BE2C (cell line): ENCODE measurements around the gene CASTOR2. TPM values are rescaled to one million over a fixed set of nuclear protein-coding genes. Genes with fewer than 3 reads are reported as not detected.
"Not testable (repeated sequence)": the region's sequence is repeated elsewhere in the genome, so short reads cannot be mapped to it uniquely, and the experiment has no call there.

Source experiments
- DNase-seq: peaks from one replicate; pipeline ENCODE4 v3.0.0-alpha.2; 2020
- H3K27me3 ChIP-seq: fragments of 250-450 bp; sonication (Bioruptor Pico); 2 replicates; pipeline ENCODE4 v1.5.1; 2020; ENCODE audit warnings: mild to moderate bottlenecking
- H3K36me3 ChIP-seq: fragments of 250-450 bp; sonication (Bioruptor Pico); 2 replicates; pipeline ENCODE4 v1.5.1; 2020; ENCODE audit warnings: mild to moderate bottlenecking
- H3K4me1 ChIP-seq: fragments of 250-450 bp; sonication (Bioruptor Pico); 2 replicates; pipeline ENCODE4 v1.5.1; 2020
- H3K4me3 ChIP-seq: 2 replicates; pipeline ENCODE4 v1.5.1; 2011; ENCODE audit warnings: low read depth, low read length
- H3K9me3 ChIP-seq: fragments of 250-450 bp; sonication (Bioruptor Pico); 2 replicates; pipeline ENCODE4 v1.5.1; 2020
- polyA plus RNA-seq: library from polyadenylated mRNA; unstranded; fragments of >200 nt; gene quantifications from one replicate; pipeline ENCODE4 v1.2.1, GENCODE V29; 2012; ENCODE audit warnings: low read depth, missing spikeins; ENCODE audit not compliant: insufficient read length, insufficient read depth

CASTOR2 gene
- polyA plus RNA-seq, result not detected

DNA sequence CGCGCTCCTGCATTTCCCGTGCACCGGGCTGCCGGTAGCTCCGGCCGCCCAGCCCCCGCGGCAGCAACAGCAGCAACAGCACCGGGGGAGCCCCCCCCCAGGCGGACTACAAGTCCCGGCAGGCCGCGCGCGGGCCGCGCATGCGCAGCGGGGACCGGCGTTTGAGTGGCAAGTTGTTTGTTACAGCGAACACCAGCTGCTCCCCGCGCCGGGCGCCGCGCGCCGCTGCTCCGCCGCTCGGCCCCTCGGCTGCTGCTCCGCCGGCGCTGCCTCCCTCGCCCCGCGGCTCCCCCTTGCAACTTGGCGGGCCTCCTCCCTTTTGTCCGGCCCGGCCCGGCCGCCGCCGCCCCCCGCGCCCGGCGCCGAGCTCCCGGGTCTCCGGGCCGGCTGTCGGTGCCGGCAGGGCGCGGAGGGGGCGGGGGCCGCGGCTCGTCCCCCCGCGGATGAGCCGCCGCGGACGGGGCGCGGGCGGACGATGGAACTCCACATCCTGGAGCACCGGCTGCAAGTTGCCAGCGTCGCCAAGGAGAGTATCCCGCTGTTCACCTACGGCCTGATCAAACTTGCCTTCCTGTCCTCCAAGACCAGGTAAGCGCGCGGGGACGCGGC, at the start of gene CASTOR2:
TSS of gene CASTOR2 (plus strand) at position 195 of the 609 bp plus-strand sequence. CDS start at position 476, 281 bp downstream.
- H3K4me3 ChIP-seq, result 0 out of 2 replicates have a peak within 1 kb of the TSS, but pooled peaks have one; percentile 28
- DNase-seq, result peak; percentile 60
- H3K4me1 ChIP-seq, H3K36me3 ChIP-seq, H3K9me3 ChIP-seq, H3K27me3 ChIP-seq: not testable (repeated sequence)

- DNase-seq, H3K36me3 ChIP-seq, H3K27me3 ChIP-seq, H3K4me1 ChIP-seq, H3K4me3 ChIP-seq, H3K9me3 ChIP-seq: not testable (repeated sequence)
These were observed 42.1 kb upstream of the CASTOR2 start for GRCh38 chr7:74922321-74922890.

- not testable (repeated sequence) for H3K27me3 ChIP-seq, DNase-seq, H3K9me3 ChIP-seq, H3K4me1 ChIP-seq, H3K4me3 ChIP-seq, H3K36me3 ChIP-seq
These were observed 40.9 kb upstream of the CASTOR2 start for GRCh38 chr7:74923644-74924043.

DNA sequence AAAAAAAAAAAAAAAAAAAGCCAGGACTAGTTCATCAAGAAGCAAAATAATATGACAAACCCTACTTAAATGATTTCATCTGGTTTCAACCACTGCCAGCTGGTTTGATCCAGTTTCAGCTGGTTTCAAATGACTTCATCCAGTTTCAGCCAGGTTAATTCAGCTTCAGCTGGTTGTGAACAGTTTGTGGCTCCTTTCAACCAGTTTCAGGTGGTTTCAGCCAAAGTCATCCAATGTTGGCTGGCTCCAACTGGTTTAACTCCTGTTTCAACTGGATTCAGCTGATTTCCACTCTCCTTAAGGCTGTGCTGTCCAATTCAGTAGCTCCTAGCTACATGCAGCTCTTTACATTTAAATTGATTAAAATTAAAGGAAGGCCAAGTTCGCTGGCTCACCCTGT, 37.5 kb upstream of the CASTOR2 start:
- not testable (repeated sequence) for DNase-seq, H3K4me1 ChIP-seq, H3K4me3 ChIP-seq, H3K9me3 ChIP-seq, H3K27me3 ChIP-seq, H3K36me3 ChIP-seq

GRCh38 chr7:74931563-74932328, 32.8 kb upstream of the CASTOR2 start:
- not testable (repeated sequence) for DNase-seq, H3K36me3 ChIP-seq, H3K27me3 ChIP-seq, H3K9me3 ChIP-seq, H3K4me1 ChIP-seq, H3K4me3 ChIP-seq

GRCh38 chr7:74939429-74939828, 25.1 kb upstream of the CASTOR2 start:
- not testable (repeated sequence) for H3K36me3 ChIP-seq, H3K27me3 ChIP-seq, H3K4me1 ChIP-seq, DNase-seq, H3K4me3 ChIP-seq, H3K9me3 ChIP-seq

DNA sequence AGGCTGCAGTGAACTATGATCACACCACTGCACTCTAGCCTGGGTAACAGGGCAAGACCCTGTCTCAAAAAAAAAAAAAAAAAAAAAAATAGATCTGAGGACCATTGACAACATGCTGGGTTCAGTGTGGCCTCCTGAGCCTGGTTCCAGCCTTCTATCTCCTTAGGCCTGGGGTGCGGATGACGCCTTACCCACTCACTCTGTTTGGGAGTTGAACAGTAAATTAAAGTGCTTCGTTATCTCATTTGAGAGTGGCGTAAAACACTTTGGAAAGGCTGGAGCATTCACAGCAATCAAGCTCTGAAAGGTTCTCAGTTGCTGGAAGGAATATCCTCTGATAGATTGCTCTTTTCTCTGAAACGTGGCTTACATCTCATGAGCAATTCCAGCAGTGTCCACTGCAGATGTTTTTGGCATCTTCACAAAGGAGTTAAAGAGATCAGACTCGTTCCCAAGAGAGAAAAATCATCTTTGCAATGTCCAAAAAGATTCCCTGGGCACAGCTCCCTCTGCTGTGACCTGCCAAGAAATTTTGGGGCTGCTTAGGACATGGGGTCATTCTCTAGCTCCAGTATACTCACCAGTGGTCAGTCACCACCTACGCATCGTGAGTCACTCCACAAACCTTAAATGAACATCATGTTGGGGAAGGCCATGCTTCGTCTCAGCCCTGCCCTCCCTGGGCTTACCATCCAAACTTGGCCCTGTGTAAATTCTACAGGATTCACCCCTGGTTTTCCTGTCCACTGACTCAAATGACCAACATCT, 23.0 kb upstream of the CASTOR2 start:
- H3K4me1 ChIP-seq, DNase-seq, H3K36me3 ChIP-seq, H3K27me3 ChIP-seq, H3K4me3 ChIP-seq, H3K9me3 ChIP-seq: not testable (repeated sequence)

- not testable (repeated sequence) for H3K27me3 ChIP-seq, H3K36me3 ChIP-seq, H3K9me3 ChIP-seq, H3K4me3 ChIP-seq, DNase-seq, H3K4me1 ChIP-seq
These were observed 20.6 kb upstream of the CASTOR2 start for GRCh38 chr7:74943923-74944322.

- H3K4me3 ChIP-seq, H3K36me3 ChIP-seq, H3K9me3 ChIP-seq, DNase-seq, H3K27me3 ChIP-seq, H3K4me1 ChIP-seq: not testable (repeated sequence)
These were observed 16.8 kb upstream of the CASTOR2 start for GRCh38 chr7:74947741-74948140.

DNA sequence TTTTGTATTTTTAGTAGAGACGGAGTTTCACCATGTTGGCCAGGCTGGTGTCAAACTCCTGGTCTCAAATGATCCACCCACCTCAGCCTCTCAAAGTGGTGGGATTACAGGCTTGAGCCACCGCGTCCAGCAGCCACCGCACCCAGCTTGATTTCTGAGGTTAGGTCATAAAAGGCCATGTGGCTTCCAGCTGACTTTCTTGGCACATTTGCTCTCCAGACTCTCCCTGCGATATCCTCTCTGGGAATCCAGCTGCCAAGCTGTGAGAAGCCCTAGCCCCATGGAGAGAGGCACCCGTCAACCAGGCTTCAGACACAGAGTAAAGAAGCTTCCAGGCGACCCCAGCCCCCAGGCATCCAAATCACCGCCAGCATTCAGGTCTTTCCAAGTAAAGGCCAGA, 10.7 kb upstream of the CASTOR2 start:
- H3K4me1 ChIP-seq, H3K4me3 ChIP-seq, DNase-seq, H3K27me3 ChIP-seq, H3K9me3 ChIP-seq, H3K36me3 ChIP-seq: not testable (repeated sequence)

GRCh38 chr7:74958328-74958727, 6.2 kb upstream of the CASTOR2 start:
- not testable (repeated sequence) for DNase-seq, H3K27me3 ChIP-seq, H3K4me3 ChIP-seq, H3K4me1 ChIP-seq, H3K36me3 ChIP-seq, H3K9me3 ChIP-seq

GRCh38 chr7:74963704-74964510, 598 bp upstream of the CASTOR2 start:
- H3K4me1 ChIP-seq, H3K27me3 ChIP-seq, DNase-seq, H3K9me3 ChIP-seq, H3K36me3 ChIP-seq: not testable (repeated sequence)
- 0 out of 2 replicates have a peak overlapping the region, but pooled peaks have one; percentile 28 for H3K4me3 ChIP-seq

DNA sequence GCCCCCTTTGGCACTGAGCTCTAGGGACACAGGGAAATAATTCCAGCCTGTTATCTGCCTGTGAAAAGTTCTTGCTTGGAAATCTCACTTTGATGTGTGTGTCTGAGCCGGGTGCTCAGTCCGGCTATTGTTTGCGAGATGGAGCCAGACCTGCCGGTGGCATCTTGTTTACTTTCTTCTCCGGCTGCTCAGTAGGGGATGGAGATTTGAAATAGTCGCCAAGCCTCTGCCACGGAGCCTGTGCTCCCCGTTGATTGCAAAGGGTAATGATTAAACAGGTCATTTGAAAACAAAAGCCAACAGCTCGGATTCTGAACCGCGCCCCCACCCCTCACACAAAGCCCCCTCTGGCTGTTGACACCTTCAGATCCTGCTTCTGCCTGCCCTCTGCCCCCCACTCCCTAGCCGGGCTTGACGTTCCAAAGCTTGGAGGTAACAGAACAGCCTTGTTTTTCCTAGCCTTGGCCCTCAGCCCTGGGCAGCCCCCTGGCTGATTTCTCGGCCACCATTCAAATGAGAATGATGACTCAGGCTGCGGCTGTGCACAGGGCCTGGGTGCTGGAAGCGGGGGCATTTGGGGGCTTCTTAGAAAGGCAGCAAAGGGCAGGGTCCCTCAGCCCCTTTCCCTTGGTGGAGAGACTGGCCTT, 1.8 kb downstream of the CASTOR2 start:
- not testable (repeated sequence) for H3K36me3 ChIP-seq, H3K27me3 ChIP-seq, H3K4me1 ChIP-seq, H3K4me3 ChIP-seq, DNase-seq, H3K9me3 ChIP-seq

DNA sequence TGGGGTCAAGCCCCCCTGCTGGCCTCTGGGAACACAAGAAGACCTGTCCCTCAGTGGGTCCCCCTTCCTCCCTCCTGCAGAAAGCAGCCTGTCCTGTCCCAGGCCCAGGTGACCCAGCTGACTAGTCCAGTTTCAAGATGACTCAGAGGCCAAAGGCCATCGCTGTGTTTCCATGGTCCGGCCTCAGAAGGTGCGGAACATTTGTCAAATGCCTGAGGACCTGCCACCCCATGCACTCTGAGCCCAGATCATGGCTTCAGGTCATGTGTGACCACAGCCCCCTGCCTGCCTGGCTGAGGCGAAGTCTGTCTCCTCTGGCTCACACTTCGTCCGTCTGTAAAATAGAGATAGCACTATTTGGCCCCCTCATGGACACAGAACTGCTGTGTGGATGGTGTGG, 2.4 kb downstream of the CASTOR2 start:
- H3K36me3 ChIP-seq, H3K9me3 ChIP-seq, H3K27me3 ChIP-seq, H3K4me1 ChIP-seq, DNase-seq, H3K4me3 ChIP-seq: not testable (repeated sequence)

DNA sequence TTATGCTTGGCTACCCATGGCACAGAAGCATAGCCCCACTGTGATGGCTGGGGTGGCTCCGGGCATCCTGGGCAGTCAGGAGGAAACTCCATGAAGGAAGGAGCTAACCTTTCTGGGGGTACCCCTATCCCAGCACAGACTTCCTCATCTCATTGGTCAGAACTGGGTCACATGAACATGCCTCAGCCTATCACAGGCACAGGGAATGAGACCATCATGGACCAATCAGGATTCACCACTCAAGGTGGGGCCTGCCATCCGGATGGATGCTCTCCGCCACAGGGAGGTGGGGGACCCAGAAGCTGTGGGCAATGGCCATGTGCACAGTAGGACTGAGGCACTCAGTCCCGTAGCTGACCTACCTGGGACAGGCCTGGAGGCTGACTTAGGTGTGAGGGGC, 6.9 kb downstream of the CASTOR2 start:
- H3K27me3 ChIP-seq, H3K4me1 ChIP-seq, H3K9me3 ChIP-seq, H3K36me3 ChIP-seq, DNase-seq, H3K4me3 ChIP-seq: not testable (repeated sequence)
